ENCODE results near the gene SPSB3.
A peak's percentile ranks its signal among the peaks of the same experiment; 100 is the strongest.

Gene SPSB3

DNA sequence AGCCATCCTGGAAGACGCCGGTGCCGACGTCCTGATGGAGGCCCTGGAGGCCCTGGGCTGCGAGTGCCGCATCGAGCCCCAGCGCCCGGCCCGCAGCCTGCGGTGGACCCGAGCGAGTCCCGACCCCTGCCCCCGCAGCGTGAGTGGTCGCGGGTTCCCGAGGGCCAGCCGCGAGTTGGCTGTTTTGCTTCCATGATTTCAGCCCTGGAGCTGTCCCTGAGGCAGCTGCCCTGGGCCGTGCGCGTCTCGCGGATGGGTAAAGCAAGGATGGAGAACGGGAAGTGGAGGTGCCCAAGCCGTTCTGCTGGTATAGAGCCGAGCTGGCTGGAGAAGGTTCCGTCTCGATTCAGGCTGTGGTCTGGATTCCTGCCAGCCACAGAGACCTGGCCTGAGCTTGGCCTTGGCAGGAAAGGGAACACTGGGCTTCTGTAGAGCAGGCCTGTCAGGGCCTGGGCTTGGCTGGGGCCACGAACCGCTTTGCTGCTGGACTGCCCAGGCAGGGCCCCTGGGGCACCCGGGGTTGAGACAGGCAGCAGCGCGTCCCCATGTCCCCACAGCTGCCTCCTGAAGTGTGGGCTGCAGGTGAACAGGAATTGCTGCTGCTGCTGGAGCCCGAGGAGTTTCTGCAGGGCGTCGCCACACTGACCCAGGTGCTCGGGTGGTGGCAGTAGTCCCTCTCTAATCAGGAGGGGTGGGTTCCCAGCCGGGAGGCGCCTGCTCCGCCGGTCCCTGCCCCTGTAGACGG lies 8.5 kb downstream of the SPSB3 start:
- DNase-seq, result no peak

DNA sequence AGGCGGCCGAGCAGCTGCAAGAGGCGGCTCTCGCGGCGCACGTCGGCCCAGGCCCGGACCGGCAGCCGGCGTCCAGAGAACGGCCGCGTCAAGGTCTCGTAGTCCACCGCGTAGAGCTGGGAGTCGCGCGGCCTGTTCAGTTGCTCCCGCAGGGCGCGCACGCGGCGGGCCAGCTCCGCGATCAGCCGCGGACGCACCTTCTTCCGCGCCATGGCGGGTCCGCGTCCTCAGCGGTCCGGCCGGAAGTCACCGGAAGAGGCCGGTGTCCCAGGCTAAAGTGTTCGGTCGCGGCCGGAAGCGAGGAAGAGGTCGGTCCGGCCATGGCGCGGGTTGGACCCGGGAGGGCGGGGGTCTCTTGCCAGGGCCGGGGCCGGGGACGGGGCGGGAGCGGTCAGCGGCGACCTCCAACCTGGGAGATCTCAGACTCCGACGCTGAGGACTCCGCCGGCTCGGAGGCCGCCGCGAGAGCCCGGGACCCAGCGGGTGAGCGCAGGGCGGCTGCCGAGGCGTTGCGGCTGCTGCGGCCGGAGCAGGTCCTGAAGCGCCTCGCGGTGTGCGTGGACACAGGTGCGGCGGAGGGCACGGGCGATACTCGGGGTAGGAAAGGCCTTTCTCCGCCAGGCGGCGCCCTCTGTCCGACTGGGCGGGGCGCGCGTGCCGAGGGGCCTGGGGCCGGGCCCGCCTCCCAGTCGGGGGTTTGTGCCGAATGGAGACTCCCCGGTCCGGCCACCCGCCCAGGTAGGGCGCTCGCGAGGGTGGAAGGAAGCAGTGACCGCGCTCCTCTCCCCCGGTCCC lies 9.3 kb downstream of the SPSB3 start, which contains the start of gene MRPS34:
Gene MRPS34, minus strand, starts transcription at position 227 of the 795 bp plus-strand sequence. Its CDS starts 15 bp downstream, at position 212.
- DNase-seq, result peak; percentile 48

DNA sequence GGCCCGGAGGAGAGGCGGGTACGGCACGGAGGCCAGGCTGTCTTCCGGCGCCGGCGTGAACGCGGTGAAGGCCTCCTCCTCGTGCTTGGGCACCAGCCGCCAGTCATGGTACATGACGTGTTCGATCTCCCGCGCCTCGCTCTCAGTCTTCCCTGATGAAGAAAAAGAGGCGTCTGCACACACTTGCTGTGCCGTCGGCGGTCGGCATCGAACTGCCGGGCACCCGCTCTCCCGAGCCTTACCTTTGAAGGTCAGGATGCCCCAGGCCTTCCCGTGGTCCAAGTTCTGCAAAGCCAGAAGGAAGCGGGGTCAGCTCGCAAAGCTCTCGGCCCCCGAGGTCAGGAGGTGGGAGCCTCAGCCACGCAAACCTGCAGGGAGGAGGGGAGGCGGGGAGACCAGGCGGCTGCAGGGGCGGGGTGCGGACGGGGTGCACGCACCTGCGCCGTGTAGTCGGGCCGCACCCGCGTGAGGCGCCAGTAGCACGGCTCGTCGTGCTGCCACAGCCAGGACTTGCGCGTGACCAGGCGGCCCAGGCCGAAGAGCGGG lies 9.9 kb downstream of the SPSB3 start, which contains the start of gene EME2:
Gene EME2, plus strand, starts transcription at position 449 of the 546 bp plus-strand sequence. CDS start 418 bp downstream, outside the sequence.
- DNase-seq, result no peak

DNA sequence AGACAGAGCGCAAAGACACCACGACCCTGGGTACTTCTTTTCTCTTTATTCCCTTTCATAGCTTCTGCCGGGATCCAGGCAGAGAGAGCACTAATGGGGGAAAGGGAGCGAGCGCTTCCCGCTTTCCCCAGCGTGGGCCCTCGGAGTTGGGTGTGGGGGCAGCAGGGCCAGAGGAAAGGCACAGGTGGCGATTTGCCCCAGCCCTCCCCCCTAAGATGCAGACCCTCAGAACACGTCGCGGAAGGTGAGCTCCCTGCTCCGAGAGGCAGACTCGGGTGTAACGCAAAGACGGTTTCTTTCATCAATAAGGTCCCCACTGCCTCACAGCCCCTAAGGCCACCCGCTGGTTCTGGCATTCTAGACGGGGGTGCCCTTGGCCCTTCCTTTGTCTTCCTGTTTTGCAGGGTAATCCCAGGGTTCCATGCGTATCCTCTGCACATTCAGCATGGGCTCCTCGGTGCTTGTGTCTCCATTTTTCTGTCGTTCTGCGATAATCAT lies 10.5 kb downstream of the SPSB3 start:
- DNase-seq, result no peak

DNA sequence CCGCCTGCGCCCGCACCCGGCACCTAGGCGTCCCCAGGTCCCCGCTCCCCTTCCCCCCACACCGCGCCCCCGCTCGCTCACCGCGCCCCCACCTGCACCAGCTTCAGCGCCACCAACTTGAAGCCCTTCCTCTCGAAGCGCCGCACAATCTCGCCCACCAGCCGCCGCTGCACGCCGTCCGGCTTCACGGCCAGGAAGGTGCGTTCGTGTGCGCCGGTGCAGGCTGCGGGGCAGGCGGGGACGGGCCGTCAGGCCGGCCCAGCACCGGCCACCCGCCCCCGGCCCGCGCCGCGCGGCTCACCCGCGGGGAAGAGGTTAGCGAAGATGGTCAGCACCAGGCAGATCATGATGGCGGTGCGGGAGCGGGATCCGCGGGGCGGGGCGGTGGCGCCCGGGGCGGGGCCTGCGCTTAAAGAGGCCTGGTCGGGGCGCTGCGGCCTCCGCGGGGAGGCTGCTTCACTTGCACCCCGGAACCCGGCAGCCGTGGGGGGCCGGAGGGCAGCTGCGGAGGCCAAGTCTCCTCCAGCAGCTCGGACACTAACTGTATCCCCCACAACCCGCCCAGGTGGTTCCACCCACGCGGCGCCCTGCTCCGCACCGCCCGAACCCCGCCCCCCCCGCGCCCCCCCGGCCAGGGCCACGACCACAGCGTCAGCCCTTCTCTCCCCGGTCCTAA lies 11.0 kb downstream of the SPSB3 start, which contains the start of gene NME3:
Gene NME3, minus strand, starts transcription at position 356 of the 676 bp plus-strand sequence. Its CDS starts 9 bp downstream, at position 347.
- no peak for DNase-seq

DNA sequence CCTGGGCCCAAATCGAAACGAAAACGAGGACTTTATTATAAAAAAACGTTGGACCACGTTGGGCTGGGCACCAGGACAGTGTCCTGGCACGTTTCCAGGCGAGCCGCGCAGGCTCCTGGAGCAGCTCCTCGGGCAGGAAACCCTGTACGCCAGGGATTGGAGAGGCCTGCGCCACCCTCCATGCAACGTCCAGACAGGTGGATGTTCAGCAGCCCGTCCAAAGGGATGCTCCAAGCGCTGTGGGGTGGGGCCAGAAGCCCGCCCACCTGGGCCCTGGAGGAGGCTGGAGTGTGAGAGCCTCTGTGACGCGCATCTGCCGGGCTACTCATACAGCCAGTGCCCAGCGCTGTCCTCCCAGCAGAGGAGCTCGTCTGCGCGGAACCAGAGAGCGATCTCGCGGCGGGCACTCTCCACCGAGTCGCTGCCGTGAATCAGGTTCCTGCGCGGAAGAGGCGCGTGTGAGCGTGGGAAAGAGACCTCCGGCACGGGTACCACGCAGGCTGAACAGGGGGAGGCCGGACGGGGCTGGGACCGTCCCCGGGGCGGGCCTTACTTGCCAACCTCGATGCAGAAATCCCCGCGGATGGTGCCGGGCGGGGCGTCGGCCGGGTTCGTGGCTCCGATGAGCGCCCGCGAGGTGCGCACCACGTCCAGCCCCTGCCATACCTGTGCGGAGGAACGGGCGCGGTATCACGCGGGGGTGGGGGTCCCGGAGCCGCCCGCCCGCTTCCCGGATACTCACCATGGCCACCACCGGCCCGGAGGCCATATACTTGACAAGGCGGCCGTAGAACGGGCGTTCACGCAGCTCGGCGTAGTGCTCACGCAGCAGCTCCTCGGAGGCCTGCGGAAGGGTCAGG lies 11.8 kb downstream of the SPSB3 start:
- DNase-seq, result peak; percentile 38

DNA sequence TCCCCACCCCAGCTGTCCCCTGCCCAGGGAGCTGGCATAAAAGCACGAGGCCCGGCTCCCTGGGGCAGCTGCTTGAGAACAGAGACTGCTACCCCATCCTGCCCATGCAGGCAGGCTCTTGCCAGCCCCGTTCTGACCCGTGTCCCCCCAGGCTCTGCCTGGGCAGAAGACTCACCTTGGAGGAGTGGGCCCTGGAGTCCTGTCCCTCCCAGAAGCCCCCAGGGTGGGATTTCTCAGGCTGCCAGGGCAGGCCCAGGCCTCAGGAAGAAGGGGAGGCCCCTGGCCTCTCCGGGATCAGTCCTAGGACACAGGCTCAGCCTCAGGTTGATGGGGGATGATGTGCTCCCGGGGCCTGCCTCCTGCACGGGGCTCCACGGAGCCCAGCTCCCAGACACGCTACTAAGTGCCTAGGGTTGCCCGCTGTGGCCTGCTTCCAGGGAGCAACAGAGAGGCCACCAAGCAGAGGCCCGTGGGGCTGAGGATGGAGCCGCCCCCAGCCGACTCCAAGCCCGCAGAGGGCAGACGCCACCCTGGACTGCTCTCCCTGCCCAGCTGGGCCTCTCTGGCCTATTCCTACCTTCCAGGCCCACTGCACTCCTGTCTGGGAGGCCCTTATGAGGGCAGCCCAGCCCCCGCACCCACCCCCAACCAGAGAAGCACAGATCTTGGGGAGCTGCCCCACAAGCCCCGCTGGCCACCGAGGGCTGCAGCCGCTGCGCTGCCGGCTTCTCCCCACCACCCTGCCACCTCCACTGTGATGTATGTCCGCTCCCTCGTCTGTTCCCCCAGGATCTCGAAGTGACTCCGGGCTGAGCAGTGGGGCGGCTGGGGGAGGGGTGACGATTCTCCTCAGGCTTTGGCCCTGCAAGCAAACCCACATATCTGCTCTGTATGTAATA lies 12.7 kb downstream of the SPSB3 start:
- no peak for DNase-seq

DNA sequence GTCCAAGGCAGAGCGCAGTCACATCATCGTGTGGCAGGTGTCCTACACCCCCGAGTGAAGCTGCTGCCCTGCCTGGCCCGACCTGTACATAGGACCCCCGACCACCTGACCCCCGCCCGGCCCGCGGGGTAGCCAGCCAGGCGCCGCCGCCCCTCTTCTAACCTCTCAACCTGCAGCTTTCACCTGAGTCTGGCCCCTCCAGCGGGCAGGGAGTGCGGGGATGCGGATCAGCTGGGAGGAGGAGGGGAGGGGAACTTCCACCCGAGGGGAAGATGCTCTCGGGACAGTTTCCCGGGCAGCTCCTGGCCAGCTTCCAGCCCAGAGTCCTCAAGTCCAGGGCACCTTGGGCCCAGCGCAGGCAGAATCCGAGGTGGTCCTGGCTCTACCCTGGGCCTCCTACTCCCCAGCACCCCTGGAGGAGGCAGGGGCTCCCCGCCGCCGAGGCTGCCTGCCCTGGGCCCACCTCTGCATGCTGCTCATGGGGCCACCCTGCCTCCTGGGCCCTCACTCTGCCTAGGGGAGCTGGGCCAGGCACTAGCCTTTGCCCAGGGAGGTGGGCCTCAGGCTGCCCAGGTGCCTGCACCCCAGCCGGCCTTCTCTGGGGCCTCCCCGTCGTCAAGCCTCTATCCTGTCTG lies 13.5 kb downstream of the SPSB3 start:
- no peak for DNase-seq

DNA sequence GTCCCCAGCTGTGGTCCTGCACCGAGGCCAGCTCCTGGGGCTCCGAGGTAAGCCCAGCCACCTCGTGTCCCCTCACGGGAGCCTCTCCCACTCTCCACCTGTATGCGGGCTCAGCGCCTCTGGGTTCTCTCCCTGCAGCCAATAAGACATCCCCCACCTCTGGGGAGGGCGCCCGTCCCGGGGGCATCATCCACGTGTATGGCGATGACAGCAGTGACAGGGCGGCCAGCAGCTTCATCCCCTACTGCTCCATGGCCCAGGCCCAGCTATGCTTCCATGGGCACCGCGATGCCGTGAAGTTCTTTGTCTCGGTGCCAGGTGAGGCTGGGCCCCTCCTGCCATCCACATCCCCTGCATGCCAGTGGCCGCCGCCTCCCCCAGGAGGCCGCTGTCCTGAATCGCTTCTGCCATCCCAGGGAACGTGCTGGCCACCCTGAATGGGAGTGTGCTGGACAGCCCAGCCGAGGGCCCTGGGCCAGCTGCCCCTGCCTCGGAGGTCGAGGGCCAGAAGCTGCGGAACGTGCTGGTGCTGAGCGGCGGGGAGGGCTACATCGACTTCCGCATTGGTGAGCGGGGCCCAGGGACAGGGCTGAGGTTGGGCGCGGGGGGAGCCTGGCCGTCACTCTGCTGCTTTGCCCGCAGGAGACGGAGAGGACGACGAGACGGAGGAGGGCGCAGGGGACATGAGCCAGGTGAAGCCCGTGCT lies 14.2 kb downstream of the SPSB3 start:
- DNase-seq, result no peak

DNA sequence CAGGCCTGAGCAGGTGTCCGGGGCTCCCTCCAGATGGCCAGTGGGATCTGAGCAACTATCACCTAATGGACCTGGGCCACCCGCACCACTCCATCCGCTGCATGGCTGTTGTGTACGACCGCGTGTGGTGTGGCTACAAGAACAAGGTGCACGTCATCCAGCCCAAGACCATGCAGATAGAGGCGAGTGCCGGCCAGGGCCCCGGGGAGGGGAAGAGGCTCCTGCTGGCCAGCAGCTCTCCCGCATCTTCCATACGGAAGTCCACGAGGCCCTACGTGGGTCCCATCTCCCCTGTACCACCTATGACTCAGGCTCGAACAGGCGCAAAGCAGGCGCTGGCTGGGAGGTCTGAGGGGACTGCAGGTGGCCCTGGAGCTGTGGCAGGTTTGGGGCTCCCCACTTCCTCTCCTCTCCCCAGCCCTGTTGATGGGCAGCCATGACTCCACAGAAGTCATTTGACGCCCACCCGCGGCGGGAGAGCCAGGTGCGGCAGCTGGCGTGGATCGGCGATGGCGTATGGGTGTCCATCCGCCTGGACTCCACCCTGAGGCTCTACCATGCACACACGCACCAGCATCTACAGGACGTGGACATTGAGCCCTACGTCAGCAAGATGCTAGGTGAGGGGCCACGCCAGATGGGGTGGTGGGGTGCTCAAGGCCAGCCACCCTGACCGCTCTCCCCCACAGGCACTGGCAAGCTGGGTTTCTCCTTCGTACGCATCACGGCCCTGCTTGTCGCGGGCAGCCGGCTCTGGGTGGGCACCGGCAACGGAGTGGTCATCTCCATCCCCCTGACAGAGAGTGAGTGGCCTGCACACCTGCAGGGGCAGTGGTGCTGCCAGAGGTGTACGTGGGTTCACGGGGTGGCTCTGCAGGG lies 15.0 kb downstream of the SPSB3 start:
- no peak for DNase-seq

DNA sequence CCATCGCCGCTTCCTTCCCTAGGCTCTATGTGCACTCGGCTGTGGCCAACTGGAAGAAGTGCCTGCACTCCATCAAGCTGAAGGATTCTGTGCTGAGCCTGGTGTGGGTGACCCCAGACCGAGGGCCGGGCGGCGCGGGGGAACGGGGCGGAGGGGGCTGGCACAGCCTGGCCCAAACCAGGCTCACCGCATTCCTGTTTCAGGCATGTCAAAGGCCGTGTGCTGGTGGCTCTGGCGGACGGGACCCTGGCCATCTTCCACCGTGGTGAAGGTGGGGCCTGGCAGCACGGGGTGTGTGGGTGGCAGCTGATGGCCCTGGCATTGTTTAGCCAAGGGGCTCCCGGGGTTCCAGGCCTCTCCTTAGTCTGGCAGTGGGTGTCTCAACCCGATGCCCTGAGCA lies 15.7 kb downstream of the SPSB3 start:
- no peak for DNase-seq

DNA sequence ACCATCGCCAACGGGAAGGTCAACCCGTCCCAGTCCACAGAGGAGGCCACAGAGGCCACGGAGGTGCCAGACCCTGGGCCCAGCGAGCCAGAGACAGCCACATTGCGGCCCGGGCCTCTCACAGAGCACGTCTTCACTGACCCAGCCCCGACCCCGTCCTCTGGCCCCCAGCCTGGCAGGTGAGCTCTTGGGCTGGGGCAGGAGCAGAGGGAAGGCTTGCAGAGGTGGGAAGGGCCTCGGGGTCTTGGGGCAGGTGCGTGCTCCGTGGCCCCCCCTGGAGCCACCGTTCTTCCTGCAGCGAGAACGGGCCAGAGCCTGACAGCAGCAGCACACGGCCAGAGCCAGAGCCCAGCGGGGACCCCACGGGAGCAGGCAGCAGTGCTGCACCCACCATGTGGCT lies 16.1 kb downstream of the SPSB3 start:
- no peak for DNase-seq

DNA sequence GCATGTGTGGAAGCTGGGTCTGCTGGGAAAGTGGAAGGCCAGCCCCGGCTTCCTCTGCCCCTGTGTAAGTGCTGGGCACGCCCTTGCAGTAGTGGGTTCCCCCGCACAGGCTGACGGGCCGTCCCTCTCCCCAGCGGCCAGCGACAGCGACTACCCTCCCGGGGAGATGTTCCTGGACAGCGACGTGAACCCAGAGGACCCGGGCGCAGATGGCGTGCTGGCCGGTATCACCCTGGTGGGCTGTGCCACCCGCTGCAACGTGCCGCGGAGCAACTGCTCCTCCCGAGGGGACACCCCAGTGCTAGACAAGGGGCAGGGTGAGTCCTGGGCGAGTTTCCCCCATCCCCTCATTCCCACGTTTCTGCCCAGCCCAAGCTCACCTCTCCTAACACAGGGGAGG lies 16.5 kb downstream of the SPSB3 start:
- DNase-seq, result no peak

DNA sequence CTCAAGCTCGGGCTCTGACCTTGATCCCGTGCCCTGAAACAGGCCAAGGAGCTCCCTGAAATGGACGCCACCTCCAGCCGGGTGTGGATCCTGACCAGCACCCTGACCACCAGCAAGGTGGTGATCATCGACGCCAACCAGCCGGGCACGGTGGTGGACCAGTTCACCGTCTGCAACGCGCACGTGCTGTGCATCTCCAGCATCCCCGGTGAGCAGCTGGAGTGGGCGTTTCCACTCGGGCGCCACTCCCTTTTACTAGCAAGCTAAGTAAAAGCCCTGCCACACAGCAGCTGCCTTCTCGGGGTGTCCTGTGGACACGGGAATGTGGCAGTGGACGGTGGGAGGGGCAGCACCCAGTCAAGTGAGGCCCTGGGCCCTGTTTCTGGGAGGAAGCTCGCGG lies 17.4 kb downstream of the SPSB3 start:
- DNase-seq, result no peak

DNA sequence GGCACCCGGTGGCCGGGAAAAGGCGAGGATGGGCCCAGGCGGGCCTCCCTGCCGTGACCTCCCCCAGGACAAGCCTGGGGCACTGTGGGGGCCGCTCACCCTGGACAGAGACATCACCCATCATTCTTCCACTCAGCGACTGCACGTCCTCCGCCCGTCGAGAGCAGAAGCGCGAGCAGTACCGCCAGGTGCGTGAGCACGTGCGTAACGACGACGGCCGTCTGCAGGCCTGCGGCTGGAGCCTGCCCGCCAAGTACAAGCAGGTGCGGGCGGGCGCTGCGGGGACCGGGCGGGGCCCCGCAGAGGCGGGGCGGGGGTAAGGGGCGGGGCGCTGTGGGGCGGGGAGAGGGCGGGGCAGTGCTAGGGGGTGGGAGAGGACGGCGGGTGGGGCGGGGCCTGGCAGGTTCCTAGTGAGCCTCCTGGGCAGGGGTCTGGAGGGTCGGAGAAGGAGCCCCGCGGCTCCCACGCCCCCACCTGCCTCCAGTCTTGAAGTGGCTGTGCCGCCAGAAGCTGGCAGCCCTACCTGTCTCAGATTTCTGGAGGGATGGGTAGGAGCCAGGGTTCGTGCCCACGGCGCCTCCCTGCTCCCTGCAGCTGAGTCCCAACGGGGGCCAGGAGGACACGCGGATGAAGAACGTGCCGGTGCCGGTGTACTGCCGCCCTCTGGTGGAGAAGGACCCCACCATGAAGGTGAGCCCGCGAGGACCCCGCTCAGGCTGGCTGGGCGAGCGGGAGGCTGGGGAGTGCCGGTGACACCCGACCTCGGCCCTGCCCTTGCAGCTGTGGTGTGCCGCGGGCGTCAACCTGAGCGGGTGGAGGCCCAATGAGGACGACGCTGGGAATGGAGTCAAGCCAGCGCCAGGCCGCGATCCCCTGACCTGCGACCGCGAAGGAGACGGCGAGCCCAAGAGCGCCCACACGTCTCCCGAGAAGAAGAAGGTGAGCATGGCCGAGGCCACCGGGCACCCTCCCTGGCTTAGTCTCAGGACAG lies 18.6 kb downstream of the SPSB3 start:
- no peak for DNase-seq

DNA sequence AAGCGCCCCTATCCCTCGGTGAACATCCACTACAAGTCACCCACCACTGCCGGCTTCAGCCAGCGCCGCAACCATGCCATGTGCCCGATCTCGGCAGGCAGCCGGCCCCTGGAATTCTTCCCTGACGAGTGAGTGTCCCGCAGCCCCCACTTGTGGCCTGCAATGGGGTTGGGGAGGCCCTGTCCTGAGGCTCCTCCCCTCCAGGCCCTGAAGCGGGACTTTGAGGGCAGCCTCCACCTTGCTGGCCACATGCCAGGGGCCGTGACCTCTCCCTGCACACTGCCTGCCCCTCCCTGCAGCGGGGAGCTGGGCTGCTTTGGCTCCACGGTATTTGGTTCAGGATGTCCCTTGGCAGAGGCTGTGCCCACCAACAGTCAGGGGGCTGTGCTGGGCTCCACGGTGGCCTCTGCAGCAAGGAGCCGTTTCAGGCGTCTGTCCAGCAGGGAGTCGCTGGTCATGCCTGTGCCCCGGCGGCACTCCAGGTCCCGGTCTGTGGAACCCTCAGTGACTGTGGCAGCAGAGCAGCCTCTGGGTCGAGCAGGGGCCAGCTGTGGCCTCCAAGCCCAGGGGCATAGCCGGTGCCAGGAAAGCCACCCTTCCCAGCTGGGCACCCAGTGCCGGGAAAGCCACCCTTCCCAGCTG lies 19.4 kb downstream of the SPSB3 start:
- no peak for DNase-seq
